ENCODE results near the gene GRXCR2. TPM values are rescaled to one million over a fixed set of nuclear protein-coding genes. Genes with fewer than 3 reads are reported as not detected.

The GRXCR2 gene
- total and polyA plus RNA-seq, 2 of the 13 experiments (the other 11 are each of a cell fraction or from before 2014, with no cell fraction given): not detected

- TF ChIP-seq ZHX2 (IDR thresholded peaks at IDR 0.05; ENCODE audit: low read depth) (0 out of 2 replicates have a peak, but pooled peaks have one; percentile 20), ZHX2 (CRISPR knock-in tag; IDR thresholded peaks at IDR 0.05; ENCODE audit: borderline replicate concordance) (no peak), ZBTB37 (CRISPR knock-in tag; IDR thresholded peaks at IDR 0.05) (0 out of 2 replicates have a peak, but pooled peaks have one; percentile 44), ZC3H13 (CRISPR knock-in tag; IDR thresholded peaks at IDR 0.05) (no peak; the same call in 1 of the 2 replicates), JARID2 (CRISPR knock-in tag; IDR thresholded peaks at IDR 0.05; ENCODE audit: insufficient replicate concordance) (no peak), SNAPC2 (CRISPR knock-in tag; IDR thresholded peaks at IDR 0.05) (peak; percentile 74), ZBTB7A (CRISPR knock-in tag; IDR thresholded peaks at IDR 0.05) (peak; percentile 59; the same call in 1 of the 2 replicates), ATM (IDR thresholded peaks at IDR 0.05; ENCODE audit: borderline replicate concordance) (no peak), ZBTB26 (CRISPR knock-in tag; IDR thresholded peaks at IDR 0.05; ENCODE audit: borderline replicate concordance) (peak; percentile 77; the same call in 1 of the 2 replicates), NCOA1 (CRISPR knock-in tag; IDR thresholded peaks at IDR 0.05) (peak; percentile 92), ZNF383 (CRISPR knock-in tag; IDR thresholded peaks at IDR 0.05; ENCODE audit: borderline replicate concordance) (no peak), ZNF142 (CRISPR knock-in tag; IDR thresholded peaks at IDR 0.05) (peak; percentile 49; the same call in 1 of the 2 replicates), MTA1 (CRISPR knock-in tag; IDR thresholded peaks at IDR 0.05; ENCODE audit: borderline replicate concordance) (no peak)
Measured at GRCh38 chr5:145834917-145835847, 37.6 kb downstream of the GRXCR2 start, which contains the start of gene PRELID2 (continued).
